OCI-LY3 (cell line): ENCODE results near the gene ESPNL.

ENCODE experiments used
- EZH2phosphoT487 ChIP-seq: fragments of 200-600 bp; shearing (Covaris generic); IDR thresholded peaks from 2 replicates; pipeline ENCODE4 v1.6.1; 2018; ENCODE audit warnings: antibody characterized with exemption, mixed run types, low read depth
- TF ChIP-seq, protein P1 (sequence below): fragments of 200-600, 300-600 bp; sonication (generic); IDR thresholded peaks from 2 replicates; pipeline ENCODE4 v1.5.1; 2014; ENCODE audit warnings: antibody characterized with exemption, low read length, low read depth

DNA sequence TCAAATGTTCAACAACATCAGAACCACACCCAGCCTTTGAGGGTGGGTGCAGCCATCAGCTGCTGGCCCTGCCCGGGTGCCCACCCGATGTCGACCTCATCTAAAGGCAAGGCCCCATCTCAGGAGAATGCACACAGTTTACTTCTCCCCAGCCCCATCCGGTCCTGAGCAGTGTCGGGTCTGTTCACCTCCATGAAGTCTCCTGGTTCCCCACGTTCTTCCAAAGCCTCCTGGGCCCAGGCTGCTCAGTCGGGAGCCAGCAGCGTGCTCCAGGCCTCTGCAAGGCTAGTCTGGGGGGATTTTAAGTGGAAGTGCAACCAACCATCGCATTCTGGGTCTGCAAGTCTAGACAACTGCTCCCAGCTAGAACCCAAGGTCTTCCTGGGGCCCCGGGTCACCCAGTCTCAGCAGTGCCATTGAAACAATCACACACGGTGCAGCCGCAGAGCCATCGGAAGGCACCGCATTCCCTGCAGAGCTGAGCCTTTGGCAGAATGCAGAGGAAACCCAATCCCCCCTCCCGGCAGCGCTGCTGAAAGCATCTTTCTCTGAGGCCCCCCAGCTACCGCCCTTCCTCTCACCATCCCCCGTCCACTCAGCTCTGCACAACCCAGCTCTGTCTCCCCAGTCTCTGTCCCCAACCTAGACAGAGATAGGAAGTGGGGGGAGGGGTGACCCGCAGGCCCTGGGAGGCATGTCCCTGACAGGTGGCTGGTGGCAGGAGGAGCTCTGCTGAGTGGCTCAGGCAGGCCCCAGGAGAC, 8.5 kb downstream of the ESPNL start:
- TF ChIP-seq, protein P1, sequence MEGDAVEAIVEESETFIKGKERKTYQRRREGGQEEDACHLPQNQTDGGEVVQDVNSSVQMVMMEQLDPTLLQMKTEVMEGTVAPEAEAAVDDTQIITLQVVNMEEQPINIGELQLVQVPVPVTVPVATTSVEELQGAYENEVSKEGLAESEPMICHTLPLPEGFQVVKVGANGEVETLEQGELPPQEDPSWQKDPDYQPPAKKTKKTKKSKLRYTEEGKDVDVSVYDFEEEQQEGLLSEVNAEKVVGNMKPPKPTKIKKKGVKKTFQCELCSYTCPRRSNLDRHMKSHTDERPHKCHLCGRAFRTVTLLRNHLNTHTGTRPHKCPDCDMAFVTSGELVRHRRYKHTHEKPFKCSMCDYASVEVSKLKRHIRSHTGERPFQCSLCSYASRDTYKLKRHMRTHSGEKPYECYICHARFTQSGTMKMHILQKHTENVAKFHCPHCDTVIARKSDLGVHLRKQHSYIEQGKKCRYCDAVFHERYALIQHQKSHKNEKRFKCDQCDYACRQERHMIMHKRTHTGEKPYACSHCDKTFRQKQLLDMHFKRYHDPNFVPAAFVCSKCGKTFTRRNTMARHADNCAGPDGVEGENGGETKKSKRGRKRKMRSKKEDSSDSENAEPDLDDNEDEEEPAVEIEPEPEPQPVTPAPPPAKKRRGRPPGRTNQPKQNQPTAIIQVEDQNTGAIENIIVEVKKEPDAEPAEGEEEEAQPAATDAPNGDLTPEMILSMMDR: no peak
- TF ChIP-seq EZH2phosphoT487: no peak
